Measurements from ENCODE around the gene DSTYK.

The DSTYK gene

GRCh38 chr1:205211169-205211838 lies at the start of gene DSTYK:
Gene DSTYK, minus strand, starts transcription at chr1:205211702. Its CDS starts 167 bp downstream, at chr1:205211535.
- DNase-seq = peak; percentile 91

GRCh38 chr1:205259998-205260397 lies 48.5 kb upstream of the DSTYK start:
- no peak for DNase-seq

- no peak for DNase-seq
Observed at GRCh38 chr1:205259324-205259832, 47.9 kb upstream of the DSTYK start.

- DNase-seq = no peak
Observed at GRCh38 chr1:205258719-205259118, 47.2 kb upstream of the DSTYK start.

- no peak for DNase-seq
Observed at GRCh38 chr1:205258261-205258691, 46.8 kb upstream of the DSTYK start.

- DNase-seq = no peak
Observed at GRCh38 chr1:205257735-205258134, 46.2 kb upstream of the DSTYK start.

GRCh38 chr1:205256951-205257625 lies 45.6 kb upstream of the DSTYK start:
- DNase-seq = no peak

GRCh38 chr1:205255941-205256780 lies 44.7 kb upstream of the DSTYK start:
- DNase-seq = peak; percentile 86

GRCh38 chr1:205251576-205251975 lies 40.1 kb upstream of the DSTYK start:
- no peak for DNase-seq

GRCh38 chr1:205250699-205251098 lies 39.2 kb upstream of the DSTYK start:
- DNase-seq = no peak

- DNase-seq = no peak
Observed at GRCh38 chr1:205249651-205250050, 38.1 kb upstream of the DSTYK start.

GRCh38 chr1:205248793-205249601 lies 37.5 kb upstream of the DSTYK start:
- DNase-seq = no peak

GRCh38 chr1:205247130-205247921 lies 35.8 kb upstream of the DSTYK start:
- no peak for DNase-seq

GRCh38 chr1:205246351-205247119 lies 35.0 kb upstream of the DSTYK start:
- DNase-seq = no peak

- DNase-seq = no peak
Observed at GRCh38 chr1:205245096-205245495, 33.6 kb upstream of the DSTYK start.

- no peak for DNase-seq
Observed at GRCh38 chr1:205244384-205244783, 32.9 kb upstream of the DSTYK start.

- DNase-seq = no peak
Observed at GRCh38 chr1:205243350-205244191, 32.1 kb upstream of the DSTYK start.

- no peak for DNase-seq
Observed at GRCh38 chr1:205241366-205242030, 30.0 kb upstream of the DSTYK start.

- DNase-seq = no peak
Observed at GRCh38 chr1:205240569-205240968, 29.1 kb upstream of the DSTYK start.
